OCI-LY1 (cell line): ENCODE measurements around the gene MBOAT1.

ENCODE experiments used
- CTCF ChIP-seq: fragments of 200-600 bp; sonication (generic), shearing (Covaris generic); IDR thresholded peaks from 2 replicates; pipeline ENCODE4 v1.5.1; 2017; ENCODE audit warnings: mild to moderate bottlenecking, antibody characterized with exemption, low read length, moderate library complexity, mixed read lengths
- EZH2 ChIP-seq: fragments of 200-600 bp; sonication (generic), shearing (Covaris generic); IDR thresholded peaks from 2 replicates; pipeline ENCODE4 v1.8.0; 2017; ENCODE audit warnings: borderline replicate concordance, mixed run types, mild to moderate bottlenecking, antibody characterized with exemption, low read length, moderate library complexity, mixed read lengths

DNA sequence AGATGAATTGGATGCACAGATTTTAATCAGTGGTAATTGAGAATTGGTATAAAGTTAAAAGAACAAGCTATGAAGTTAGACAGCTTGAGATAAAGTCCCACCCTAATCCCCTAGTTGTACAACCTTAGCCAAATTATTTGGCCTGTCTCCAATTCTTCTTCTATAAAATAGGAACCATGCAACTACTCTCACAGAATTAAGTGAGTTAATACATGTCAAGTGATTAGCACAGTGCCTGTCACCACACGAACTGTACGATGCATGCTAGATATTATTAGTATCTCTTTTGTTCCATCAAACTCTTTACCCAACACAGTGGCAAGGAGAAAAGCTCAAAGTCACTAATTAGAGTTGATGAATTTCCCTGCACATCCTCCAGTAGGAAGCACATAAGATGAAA is 44.7 kb downstream of the MBOAT1 start:
- TF ChIP-seq EZH2 (no peak), CTCF (no peak)
